HTR-8/SVneo (cell line): ENCODE results near the gene UROS.

Experiments
- DNase-seq: peaks from one replicate; pipeline ENCODE4 v3.0.0; 2011; ENCODE audit warnings: low spot score, mixed read lengths; ENCODE audit not compliant: insufficient read length
- FAIRE-seq: peaks from 2 replicates; lab custom pipeline; 2011; peaks lifted over from hg19 to GRCh38; lab: Jason Lieb, UNC

The UROS gene

DNA sequence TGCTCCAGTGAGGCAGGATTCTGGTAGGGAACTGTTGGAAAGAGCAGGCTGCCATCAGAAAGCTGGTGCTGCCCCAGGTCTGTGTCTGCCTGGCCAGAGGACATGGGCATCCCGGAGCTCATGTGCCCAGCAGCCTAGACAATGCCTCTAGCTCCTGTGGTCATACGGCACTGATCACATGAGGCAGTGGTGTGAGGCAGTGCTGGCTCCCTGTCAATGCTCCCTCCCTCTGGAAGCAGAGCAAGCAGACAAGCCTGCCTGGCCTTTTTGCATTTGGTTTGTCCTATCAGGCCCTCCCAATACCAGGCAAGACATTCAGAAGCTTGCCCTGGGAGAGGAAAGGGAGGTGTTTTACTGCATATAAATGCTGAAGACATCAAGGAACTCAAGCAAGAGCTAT is 27.9 kb downstream of the UROS start:
- FAIRE-seq (no peak), DNase-seq (no peak)

DNA sequence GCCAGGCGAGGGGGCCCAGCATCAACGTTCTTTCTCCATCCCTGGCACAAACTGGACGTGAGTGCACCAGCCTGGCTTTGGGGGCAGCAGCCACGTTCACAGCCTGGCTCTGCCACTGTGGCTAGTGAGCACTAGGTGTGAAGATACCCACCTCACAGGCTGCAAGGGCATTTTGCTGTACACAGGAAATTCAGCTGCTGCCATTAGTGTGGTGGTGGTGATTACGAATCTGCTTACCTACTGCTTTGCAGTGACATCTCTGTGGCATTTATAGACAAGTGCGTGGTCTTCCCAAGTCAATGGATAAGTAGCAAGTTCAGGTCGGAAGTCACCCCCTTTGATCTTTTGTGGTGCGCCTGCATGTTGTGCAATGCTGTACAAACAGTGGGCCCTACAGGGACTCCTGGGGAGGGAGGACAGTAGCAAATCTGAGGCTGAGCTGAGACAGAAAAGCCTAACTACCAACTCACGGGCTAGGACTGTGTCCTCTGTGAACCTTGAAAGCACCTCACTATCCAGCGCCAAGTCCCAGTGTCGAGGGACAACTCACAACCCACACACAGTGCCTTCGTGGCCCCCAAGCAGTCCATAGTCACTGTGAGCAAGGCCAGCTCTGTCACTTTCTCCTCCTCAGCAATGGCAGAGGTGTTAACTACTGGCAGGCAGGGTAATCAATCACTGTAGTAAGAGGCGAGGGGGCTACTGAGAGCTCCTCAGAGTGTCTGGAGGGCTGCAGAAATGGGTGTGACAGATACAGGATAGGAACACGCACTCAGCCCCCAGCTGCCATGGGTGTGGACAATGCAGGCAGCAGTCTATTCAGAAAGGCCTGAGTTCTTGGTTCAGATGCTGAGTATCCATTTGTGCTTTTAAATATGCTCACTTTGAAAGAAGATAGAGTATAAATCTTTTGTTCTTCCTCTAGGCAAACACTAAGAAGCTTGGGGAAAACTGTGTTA is 30.4 kb downstream of the UROS start:
- DNase-seq (no peak), FAIRE-seq (no peak)

- DNase-seq, result no peak
Observed at GRCh38 chr10:125788156-125789034, 34.7 kb downstream of the UROS start.

GRCh38 chr10:125785791-125786190 is 37.3 kb downstream of the UROS start:
- DNase-seq (no peak), FAIRE-seq (no peak)

More at GRCh38 chr10:125788156-125789034, 34.7 kb downstream of the UROS start:
- no peak for FAIRE-seq

- DNase-seq (no peak), FAIRE-seq (no peak)
Observed at GRCh38 chr10:125783957-125784356, 39.1 kb downstream of the UROS start.

DNA sequence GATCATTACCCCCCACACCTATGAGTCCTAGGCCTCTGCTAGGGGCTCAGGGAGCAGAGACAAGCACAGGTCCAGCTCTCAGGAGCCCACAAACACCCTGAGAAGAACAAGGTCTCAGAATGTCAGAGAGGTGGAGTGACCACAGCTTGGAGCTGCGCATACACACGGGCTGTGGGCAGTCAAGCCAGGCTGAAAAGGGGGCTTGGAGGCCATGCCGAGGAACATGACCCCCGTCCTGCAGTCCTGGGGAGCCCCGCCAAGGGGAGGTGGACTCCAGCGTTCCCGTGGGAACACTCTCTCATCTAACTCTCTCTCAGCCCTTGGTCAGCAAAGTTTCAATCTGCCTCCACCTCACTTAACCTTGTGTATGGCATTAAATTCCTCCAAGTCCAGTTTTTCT is 39.6 kb downstream of the UROS start:
- DNase-seq, result no peak
- no peak for FAIRE-seq

DNA sequence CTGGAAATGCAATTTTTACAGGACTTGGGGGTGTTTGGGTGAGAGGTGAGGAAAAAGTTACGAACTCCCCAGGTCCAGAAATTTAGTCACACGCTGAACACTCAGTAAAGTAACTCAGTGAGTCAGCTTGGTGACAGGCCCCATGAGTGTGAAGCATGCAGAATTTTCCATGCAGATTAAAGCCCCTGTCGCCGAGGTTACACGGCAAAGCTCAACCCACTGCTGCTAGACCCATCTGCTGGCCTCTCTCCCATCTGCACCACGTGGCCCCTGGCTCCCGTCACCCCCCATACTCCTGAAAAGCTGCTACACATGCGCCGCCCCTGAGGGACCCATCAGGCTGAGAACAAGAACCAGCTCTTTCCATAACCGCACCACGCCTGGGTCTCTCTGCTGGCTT is 40.4 kb downstream of the UROS start:
- FAIRE-seq (no peak), DNase-seq (no peak)

- DNase-seq, result no peak
- FAIRE-seq, result no peak
Observed at GRCh38 chr10:125782054-125782453, 41.0 kb downstream of the UROS start.

DNA sequence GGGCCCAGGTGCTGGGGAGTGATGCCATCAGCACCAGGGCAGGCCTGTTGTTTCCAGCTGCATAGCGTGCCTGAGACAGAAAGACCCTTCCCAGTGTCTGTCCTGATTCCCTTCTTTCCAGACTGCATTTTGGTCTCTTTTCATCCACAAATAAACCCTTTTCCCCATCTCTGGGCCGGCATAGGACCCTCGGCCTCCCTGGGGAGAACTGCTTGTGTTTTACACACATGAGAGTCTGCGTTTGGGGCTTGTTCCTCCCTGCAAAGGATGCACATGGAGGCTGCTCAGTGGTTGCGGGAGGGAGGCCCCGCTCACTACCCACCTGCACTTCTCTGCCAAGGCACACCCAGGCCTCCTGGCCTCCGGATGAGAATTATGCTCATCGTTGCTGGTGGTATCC is 41.7 kb downstream of the UROS start:
- no peak for DNase-seq
- FAIRE-seq, result no peak

DNA sequence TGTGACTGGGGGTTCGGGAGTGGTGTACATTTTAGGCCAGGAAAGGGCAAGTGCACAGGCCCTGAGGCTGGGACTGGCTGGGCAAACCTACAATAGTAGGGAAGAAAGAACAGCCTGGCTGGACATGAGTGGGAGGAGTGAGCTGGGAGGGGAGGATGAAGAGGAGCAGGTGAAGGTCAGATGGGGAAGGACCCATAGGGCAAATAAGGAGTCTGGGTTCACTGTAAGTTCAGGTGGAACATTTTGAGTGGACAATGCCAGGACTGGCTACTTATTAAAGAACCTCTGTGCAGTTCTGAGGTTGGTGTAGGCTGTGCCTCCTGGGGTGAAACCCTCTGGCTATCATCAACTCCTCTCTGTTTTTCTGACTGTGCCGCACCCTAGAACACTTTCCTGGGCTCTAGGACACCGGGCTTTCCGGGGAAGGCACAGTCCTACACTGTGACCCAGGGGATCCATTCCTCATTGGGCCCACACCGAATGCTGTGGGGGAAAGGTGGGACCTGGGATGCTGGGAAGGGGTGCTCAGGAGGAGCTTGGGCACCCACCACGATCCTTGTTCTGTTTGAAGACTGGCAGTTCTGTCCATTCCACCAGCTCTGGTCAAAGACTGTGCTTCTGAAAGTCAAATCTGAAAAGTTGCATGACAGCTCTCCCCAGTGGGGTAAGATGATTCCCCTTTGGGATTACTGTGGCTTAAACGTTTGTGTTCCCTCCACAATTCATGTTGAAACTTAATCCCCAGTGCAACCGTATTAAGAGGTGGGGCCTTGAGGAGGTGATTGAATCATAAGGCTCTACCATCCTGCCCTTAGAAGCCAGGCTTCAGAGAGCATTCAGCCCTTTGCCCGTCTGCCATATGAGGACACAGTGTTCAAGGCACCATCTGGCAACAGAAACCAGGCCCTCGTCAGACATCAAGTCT is 43.4 kb downstream of the UROS start:
- no peak for FAIRE-seq
- no peak for DNase-seq

- no peak for FAIRE-seq
Observed at GRCh38 chr10:125778556-125778955, 44.5 kb downstream of the UROS start.

DNA sequence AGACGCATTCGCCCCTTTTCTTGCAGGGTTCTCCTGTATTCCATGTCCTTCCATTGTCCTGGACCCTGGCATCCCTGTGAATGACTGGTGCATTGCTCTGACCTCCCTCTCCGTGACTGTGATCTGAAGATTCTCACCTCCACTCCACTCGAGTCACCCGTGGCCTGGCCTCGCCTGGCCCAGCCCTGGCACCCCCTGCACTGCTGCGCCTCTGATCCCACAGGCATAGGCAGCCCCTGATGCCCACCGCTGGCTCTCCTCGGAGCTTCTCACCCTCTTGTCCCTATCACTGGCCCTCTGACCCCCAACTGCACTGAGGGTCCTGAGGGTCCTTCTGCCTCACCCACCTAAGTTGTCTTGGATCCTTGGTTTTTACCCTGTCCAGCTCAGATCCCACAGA is 45.3 kb downstream of the UROS start:
- no peak for DNase-seq
- FAIRE-seq, result no peak

More at GRCh38 chr10:125778556-125778955, 44.5 kb downstream of the UROS start:
- DNase-seq, result no peak

- no peak for FAIRE-seq
- no peak for DNase-seq
Observed at GRCh38 chr10:125775491-125776106, 47.5 kb downstream of the UROS start, which contains the start of gene MMP21. TSS of gene MMP21 (minus strand) at chr10:125775821. CDS start at chr10:125775821, 0 bp downstream.

GRCh38 chr10:125774581-125775191 is 48.4 kb downstream of the UROS start:
- DNase-seq, result no peak
- FAIRE-seq, result no peak

DNA sequence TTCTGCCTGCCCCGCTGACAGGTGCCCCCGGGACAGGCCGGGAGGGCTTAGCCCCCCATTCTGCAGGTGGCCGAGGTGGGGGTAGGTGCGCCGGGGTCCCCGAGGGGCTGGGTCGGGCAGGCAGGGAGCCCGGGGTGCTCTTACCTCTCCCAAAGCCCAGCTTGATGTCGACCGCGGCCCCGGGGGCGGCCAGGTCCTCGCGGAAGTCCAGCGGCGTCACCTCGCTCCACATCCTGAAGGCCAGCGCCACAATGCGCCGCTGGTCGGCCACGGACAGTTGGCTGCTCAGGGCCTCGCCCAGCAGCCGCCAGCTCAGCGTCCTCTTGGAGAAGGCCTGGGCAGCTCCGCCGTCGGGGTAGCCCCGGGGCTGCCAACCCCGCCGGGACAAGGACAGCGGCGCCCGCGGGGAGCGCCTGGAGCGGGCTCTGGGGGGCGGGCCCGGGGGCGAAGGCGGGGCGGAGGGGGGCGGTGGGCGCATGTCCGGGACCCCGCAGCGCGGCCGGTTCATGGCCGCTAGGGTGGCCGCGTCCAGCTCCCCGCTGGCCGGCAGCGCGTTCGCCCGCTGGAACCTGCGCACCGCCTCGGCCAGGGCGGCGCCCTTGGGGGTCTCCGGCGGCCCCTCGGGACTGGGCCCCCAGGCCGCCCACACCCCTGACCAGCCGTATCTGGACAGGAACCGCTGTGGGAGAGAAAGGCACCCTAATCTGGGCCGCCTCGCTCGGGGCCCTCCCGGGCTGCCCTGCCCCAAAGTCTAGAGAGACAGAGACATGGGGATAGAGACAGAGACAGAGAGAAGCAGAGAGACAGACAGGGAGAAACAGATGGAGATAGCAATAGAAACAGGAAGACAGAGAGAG is 49.1 kb downstream of the UROS start:
- DNase-seq, result no peak
- FAIRE-seq, result no peak

GRCh38 chr10:125772864-125773180 is 50.2 kb downstream of the UROS start:
- DNase-seq, result no peak
- FAIRE-seq, result no peak

GRCh38 chr10:125772112-125772863 is 50.8 kb downstream of the UROS start:
- no peak for FAIRE-seq
- DNase-seq, result no peak

- FAIRE-seq (no peak), DNase-seq (no peak)
Observed at GRCh38 chr10:125770844-125771243, 52.2 kb downstream of the UROS start.
